GM12865 (cell line): ENCODE measurements around the gene NAV3.

Experiments
- DNase-seq: peaks from one replicate; pipeline ENCODE4 v3.0.0; 2010; ENCODE audit warnings: low read depth
- H3K4me3 ChIP-seq: 2 replicates; pipeline ENCODE4 v1.5.1; 2011; ENCODE audit warnings: mild to moderate bottlenecking, low read depth, low read length, control low read depth
- CTCF ChIP-seq: IDR thresholded peaks from 2 replicates; pipeline ENCODE4 v1.5.1; 2011; ENCODE audit warnings: low read length, control low read depth, low read depth, inconsistent platforms; ENCODE audit not compliant: insufficient read depth; ENCODE audit errors: missing control alignments

NAV3 gene

DNA sequence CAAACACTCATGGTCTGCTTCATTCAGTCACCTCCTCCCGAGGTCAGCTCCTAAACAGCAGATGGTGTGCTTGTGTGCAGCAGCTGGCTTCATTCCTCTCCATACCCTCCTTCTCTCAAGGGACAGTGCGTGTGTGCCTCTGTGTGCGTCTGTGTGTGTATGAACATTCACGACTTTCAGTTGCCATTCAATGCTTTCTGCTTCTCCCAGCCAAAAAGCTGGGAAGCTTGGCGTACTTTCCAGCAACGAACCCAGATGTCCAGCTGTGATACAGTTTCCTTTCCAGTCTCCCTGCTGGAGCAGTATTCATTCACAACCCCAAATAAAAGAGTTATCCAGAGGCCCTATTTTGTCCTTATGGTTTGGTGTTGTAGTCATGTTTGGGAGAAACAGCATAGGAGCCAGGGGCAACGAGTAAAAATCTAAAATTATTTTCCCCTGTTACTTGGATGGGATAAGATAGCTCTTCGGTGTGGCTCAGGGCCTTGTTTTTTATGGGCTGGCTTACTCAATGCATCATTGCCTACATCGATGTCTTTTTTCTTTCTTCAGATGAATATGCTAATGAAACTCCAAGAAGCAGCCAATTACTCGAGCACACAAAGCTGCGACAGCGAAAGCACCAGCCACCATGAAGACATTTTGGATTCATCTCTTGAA, 379.3 kb downstream of the NAV3 start:
- DNase-seq: no peak
- TF ChIP-seq CTCF: no peak
- no peak overlapping the region for H3K4me3 ChIP-seq

GRCh38 chr12:78210506-78210860, 379.8 kb downstream of the NAV3 start:
- TF ChIP-seq CTCF: no peak
- DNase-seq: no peak
- H3K4me3 ChIP-seq: no peak overlapping the region

DNA sequence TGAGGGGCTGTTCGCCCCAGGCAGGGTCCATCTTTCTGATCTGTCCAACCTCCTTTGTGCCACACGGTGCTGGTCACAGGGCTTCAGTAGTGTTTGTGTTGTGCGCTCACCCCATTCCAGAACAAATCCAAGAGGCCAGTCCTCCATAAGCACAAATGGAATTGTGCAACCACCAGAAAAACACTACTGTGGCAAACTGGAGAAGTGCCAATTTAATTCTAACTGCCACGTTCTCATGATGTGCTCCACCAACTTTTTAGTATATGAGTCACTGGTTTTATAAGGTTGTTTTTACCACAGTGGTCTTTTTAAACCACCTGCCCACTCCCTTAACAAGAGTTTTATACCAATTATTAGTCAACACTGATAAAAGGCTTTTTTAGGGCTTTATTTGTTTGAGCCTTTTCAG, 380.2 kb downstream of the NAV3 start:
- no peak overlapping the region for H3K4me3 ChIP-seq
- TF ChIP-seq CTCF: no peak
- no peak for DNase-seq

- DNase-seq: no peak
- TF ChIP-seq CTCF: no peak
- no peak overlapping the region for H3K4me3 ChIP-seq
These were observed 390.1 kb downstream of the NAV3 start for GRCh38 chr12:78220811-78221210.

DNA sequence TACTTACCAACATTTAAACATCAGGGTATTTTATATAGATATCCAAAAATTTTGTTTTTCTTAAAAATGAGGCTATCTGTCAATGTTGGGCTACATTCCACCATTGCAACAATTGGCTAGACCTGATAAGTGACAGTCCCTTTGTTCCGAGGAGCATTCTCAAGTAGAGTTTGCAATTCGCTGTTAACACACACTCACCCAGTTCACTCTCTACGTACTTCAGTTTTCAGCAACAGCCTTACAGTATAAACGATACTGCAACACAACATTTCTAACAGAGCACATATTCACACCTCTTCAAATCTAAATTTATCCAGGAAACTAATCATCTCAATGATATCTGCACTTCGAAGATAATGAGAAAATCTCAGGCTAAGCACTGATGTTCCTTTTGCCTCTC, 393.5 kb downstream of the NAV3 start:
- H3K4me3 ChIP-seq: no peak overlapping the region
- TF ChIP-seq CTCF: no peak
- DNase-seq: no peak

GRCh38 chr12:78226763-78227162, 396.1 kb downstream of the NAV3 start:
- TF ChIP-seq CTCF: no peak
- H3K4me3 ChIP-seq: no peak overlapping the region
- DNase-seq: no peak

- DNase-seq: peak; percentile 72
- no peak overlapping the region for H3K4me3 ChIP-seq
- TF ChIP-seq CTCF: peak; percentile 75
These were observed 399.0 kb downstream of the NAV3 start for GRCh38 chr12:78229591-78230101.
